Activated CD8-positive, alpha-beta T cell treated with anti-CD3 and anti-CD28 coated beads for 36 hours (primary cell): ENCODE measurements around the gene OR5K2. TPM values are rescaled to one million over a fixed set of nuclear protein-coding genes. Genes with fewer than 3 reads are reported as not detected.
A peak's percentile ranks its signal among the peaks of the same experiment; 100 is the strongest.

Experiments
- ATAC-seq: fragments of 200-7000 bp; cut with Tn5 transposase; one replicate; pipeline ENCODE4 v1.10.0; 2021; ENCODE audit warnings: mild to moderate bottlenecking, moderate library complexity
- CTCF ChIA-PET: fragments of 350-600 bp; sonication (Branson Sonifier 250); formaldehyde crosslinking; loops from one replicate; lab custom pipeline; 2021; ENCODE audit warnings: antibody characterized with exemption; lab: Charles Lee
- POLR2A ChIA-PET: fragments of 350-600 bp; sonication (Branson Sonifier 250); formaldehyde crosslinking; loops from one replicate; lab custom pipeline; 2021; ENCODE audit warnings: antibody characterized with exemption; lab: Charles Lee
- DNase-seq: peaks from one replicate; pipeline ENCODE4 v3.0.0-alpha.2; 2020
- H3K27ac Mint-ChIP-seq: one replicate; pipeline ENCODE4 v1.8.0; 2021; ENCODE audit warnings: mild to moderate bottlenecking, mixed read lengths
- H3K27me3 Mint-ChIP-seq: one replicate; pipeline ENCODE4 v1.8.0; 2021; ENCODE audit warnings: mixed read lengths
- H3K36me3 Mint-ChIP-seq: one replicate; pipeline ENCODE4 v1.8.0; 2021; ENCODE audit warnings: low read depth, mixed read lengths
- H3K4me1 Mint-ChIP-seq: one replicate; pipeline ENCODE4 v1.8.0; 2021; ENCODE audit warnings: low read depth, mixed read lengths
- H3K4me3 Mint-ChIP-seq: one replicate; pipeline ENCODE4 v1.8.0; 2021; ENCODE audit warnings: mild to moderate bottlenecking, moderate library complexity, mixed read lengths
- H3K9me3 Mint-ChIP-seq: one replicate; pipeline ENCODE4 v1.8.0; 2021; ENCODE audit warnings: mixed read lengths
- CTCF ChIP-seq: fragments of 200-600 bp; IDR thresholded peaks from one replicate; pipeline ENCODE4 v1.8.0; 2022; ENCODE audit warnings: antibody characterized with exemption, mild to moderate bottlenecking
- intact Hi-C: fragments of 100-400 bp; cut with micrococcal nuclease; formaldehyde crosslinking; loops from one replicate; pipeline ENCODE4 v1.10.0; 2022
- total RNA-seq, 2 experiments: library from RNA; stranded (reverse); gene quantifications; one replicate each; pipeline ENCODE4 v1.2.3, GENCODE V29; 2021

OR5K2 gene
- total RNA-seq, 2 experiments from 2014 or later = not detected

GRCh38 chr3:98457543-98457942 lies 39.9 kb upstream of the OR5K2 start:
- POLR2A ChIA-PET = no interaction called here

GRCh38 chr3:98460220-98460619 lies 37.3 kb upstream of the OR5K2 start:
- intact Hi-C loops = no loop called here
- H3K4me3 Mint-ChIP-seq = no peak overlapping the region
- no peak overlapping the region for H3K27ac Mint-ChIP-seq
- peaks cover 4% of the 10 kb centered on the region for H3K4me1 Mint-ChIP-seq
- peaks cover 1% of the 10 kb centered on the region for H3K27me3 Mint-ChIP-seq
- no peaks in the 10 kb centered on the region for H3K36me3 Mint-ChIP-seq
- H3K9me3 Mint-ChIP-seq = peaks cover 4% of the 10 kb centered on the region
- DNase-seq = peak; percentile 12
- POLR2A ChIA-PET = no interaction called here
- peak; percentile 64 for ATAC-seq
- no peak for TF ChIP-seq CTCF
- CTCF ChIA-PET = no interaction called here

More at GRCh38 chr3:98457543-98457942, 39.9 kb upstream of the OR5K2 start:
- peaks cover 4% of the 10 kb centered on the region for H3K9me3 Mint-ChIP-seq
- H3K27me3 Mint-ChIP-seq = peaks cover 1% of the 10 kb centered on the region
- H3K4me1 Mint-ChIP-seq = peaks cover 6% of the 10 kb centered on the region
- CTCF ChIA-PET = no interaction called here
- no peak overlapping the region for H3K4me3 Mint-ChIP-seq
- no peak for TF ChIP-seq CTCF
- intact Hi-C loops = no loop called here
- no peak overlapping the region for H3K27ac Mint-ChIP-seq
- no peaks in the 10 kb centered on the region for H3K36me3 Mint-ChIP-seq
- DNase-seq = no peak
- no peak for ATAC-seq

GRCh38 chr3:98462901-98463300 lies 34.6 kb upstream of the OR5K2 start, which contains the start of gene OR5K1:
Gene OR5K1 (plus strand): TSS chr3:98463201. CDS start chr3:98469577, 6,376 bp downstream.
- intact Hi-C loops = no loop called here
- CTCF ChIA-PET = no interaction called here
- no peak for TF ChIP-seq CTCF
- DNase-seq (no peak), ATAC-seq (no peak)
- POLR2A ChIA-PET = no interaction called here
- Mint-ChIP-seq H3K27me3 (peaks cover 2% of the 10 kb centered on the region), H3K27ac (no peak within 1 kb of the TSS), H3K9me3 (peaks cover 4% of the 10 kb centered on the region), H3K36me3 (no peaks in the 10 kb centered on the region), H3K4me1 (peaks cover 4% of the 10 kb centered on the region), H3K4me3 (no peak within 1 kb of the TSS)

GRCh38 chr3:98482717-98483482 lies 14.6 kb upstream of the OR5K2 start:
- DNase-seq (no peak), ATAC-seq (no peak)
- intact Hi-C loops = no loop called here
- H3K9me3 Mint-ChIP-seq = peaks cover 31% of the 10 kb centered on the region
- no peak overlapping the region for H3K4me3 Mint-ChIP-seq
- POLR2A ChIA-PET = no interaction called here
- no peaks in the 10 kb centered on the region for H3K4me1 Mint-ChIP-seq
- no peak overlapping the region for H3K27ac Mint-ChIP-seq
- peaks cover 2% of the 10 kb centered on the region for H3K27me3 Mint-ChIP-seq
- CTCF ChIA-PET = interaction anchor here (1.2 to 1.7 kb wide), 3 partner anchors 14 to 334 kb away, joined by 3 to 4 read pairs (median 3); no protein-coding TSS in a partner anchor
- peaks cover 6% of the 10 kb centered on the region for H3K36me3 Mint-ChIP-seq
- no peak for TF ChIP-seq CTCF

GRCh38 chr3:98483626-98484025 lies 13.9 kb upstream of the OR5K2 start:
- peaks cover 12% of the 10 kb centered on the region for H3K36me3 Mint-ChIP-seq
- CTCF ChIA-PET = interaction anchor here (1.2 to 1.7 kb wide), 3 partner anchors 13 to 334 kb away, joined by 3 to 4 read pairs (median 3); no protein-coding TSS in a partner anchor
- ATAC-seq (no peak), DNase-seq (no peak)
- TF ChIP-seq CTCF = no peak
- intact Hi-C loops = no loop called here
- peaks cover 2% of the 10 kb centered on the region for H3K27me3 Mint-ChIP-seq
- POLR2A ChIA-PET = no interaction called here
- no peaks in the 10 kb centered on the region for H3K4me1 Mint-ChIP-seq
- H3K4me3 Mint-ChIP-seq = no peak overlapping the region
- peaks cover 37% of the 10 kb centered on the region for H3K9me3 Mint-ChIP-seq
- H3K27ac Mint-ChIP-seq = no peak overlapping the region
